Measurements from ENCODE around the gene NPPC. TPM values are rescaled to one million over a fixed set of nuclear protein-coding genes. Genes with fewer than 3 reads are reported as not detected.
"Not testable (repeated sequence)": the region's sequence is repeated elsewhere in the genome, so short reads cannot be mapped to it uniquely, and the experiment has no call there.

The NPPC gene
- total RNA-seq, 1 donor from 2014 or later: 1.7 TPM

GRCh38 chr2:231884438-231885140 is 41.6 kb downstream of the NPPC start:
- no peak for DNase-seq

- peak; percentile 57 for DNase-seq
Observed at GRCh38 chr2:231883468-231883881, 42.7 kb downstream of the NPPC start.

- no peak for DNase-seq
Observed at GRCh38 chr2:231882646-231883045, 43.5 kb downstream of the NPPC start.

GRCh38 chr2:231880371-231880770 is 45.8 kb downstream of the NPPC start:
- DNase-seq: not testable (repeated sequence)

DNA sequence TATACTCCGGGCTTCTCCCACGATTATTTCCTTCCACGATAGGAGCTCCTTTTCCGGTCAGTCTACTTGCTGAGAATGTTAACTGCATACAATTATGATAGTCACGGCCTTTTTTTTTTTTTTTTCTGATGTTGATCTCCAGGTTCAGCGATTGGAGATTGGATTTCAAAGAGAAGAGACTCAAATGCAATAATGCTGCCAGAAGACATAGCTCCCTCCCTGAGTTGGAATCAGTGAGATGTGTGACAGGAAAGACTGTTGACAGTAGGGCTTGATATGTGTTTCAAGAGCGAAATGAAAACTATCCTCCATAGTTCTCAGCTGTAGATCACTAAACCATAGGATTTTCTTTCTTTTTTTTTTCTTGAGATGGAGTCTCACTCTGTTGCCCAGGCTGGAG is 47.0 kb downstream of the NPPC start:
- DNase-seq: no peak

DNA sequence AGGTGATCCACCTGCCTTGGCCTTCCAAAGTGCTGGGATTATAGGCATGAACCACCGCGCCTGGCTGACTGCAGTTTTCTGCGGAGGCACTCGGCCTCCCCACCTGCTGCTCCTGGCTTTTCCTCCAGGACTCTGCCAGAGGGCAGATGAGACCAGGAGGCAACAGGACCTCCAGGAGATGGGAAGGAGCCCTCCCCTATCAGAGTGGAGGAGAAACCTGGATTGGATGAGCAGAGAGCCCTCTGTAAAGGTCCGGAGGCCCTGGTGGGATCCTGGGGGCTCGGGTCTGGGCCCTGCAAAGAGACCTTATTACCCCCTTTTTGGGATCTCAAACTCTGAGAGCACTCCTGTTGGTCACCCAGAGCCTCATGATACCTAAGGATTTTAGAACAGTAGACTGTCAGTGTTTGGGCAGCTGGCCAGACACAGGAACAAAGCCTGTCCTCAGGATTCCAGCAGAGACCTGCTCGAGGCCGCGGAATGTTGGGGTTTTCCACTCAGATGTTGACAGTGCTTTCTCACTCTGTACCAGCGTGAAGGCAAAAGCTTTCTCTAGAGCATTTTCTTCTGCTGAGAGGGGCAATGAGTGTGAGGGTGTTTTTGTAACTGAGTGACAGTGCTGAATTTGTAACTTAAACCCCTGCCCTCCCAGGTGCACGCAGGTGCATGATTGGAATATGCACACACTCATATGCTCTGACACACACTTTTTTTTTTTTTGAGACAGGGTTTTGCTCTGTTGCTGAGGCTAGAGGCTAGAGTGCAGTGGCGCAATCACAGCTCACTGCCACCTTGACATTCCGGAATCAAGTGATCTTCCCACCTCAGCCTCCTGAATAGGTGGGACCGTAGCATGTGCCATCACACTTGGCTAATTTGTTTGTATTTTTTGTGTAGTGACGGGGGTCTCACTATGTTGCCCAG is 48.4 kb downstream of the NPPC start:
- DNase-seq: no peak

- no peak for DNase-seq
Observed at GRCh38 chr2:231874944-231875343, 51.3 kb downstream of the NPPC start.

Small RNA genes within 50 kb of the gene (small RNA-seq; reads per million reads assigned to genes)
- gene MIR1471 (ENCODE audit: low replicate concordance): not detected

Other genes with a start within 250 kb of the NPPC start
- gene PTMA, start 217.9 kb downstream of the NPPC start, total RNA-seq: 634 TPM
- gene PDE6D, start 145.1 kb downstream of the NPPC start, total RNA-seq: 14.2 TPM
- 27.7 TPM for gene COPS7B, start 140.0 kb downstream of the NPPC start, total RNA-seq
- 31.8 TPM for gene DIS3L2, start 35.3 kb upstream of the NPPC start, total RNA-seq